ENCODE measurements around the gene CPNE4.

CPNE4 gene

GRCh38 chr3:131535131-131535530 is 499.7 kb downstream of the CPNE4 start:
- Histone ChIP-seq H3K9me3 (ENCODE audit: low read length) (0 out of 2 replicates have a peak, but pooled peaks cover 3% of the 10 kb centered on the region), H3F3A (ENCODE audit: insufficient read depth, low read length) (no peaks in the 10 kb centered on the region), H3K27ac (ENCODE audit: low read depth, low read length, poor library complexity, severe bottlenecking) (no peak overlapping the region), H3K9me2 (ENCODE audit: low read depth, low read length) (no peaks in the 10 kb centered on the region), H3K4me1 (ENCODE audit: insufficient read depth, low read length, severe bottlenecking) (no peaks in the 10 kb centered on the region), H4K20me1 (ENCODE audit: insufficient read depth, low read length) (no peaks in the 10 kb centered on the region), H3K27me3 (ENCODE audit: insufficient read depth, low read length) (peaks cover 5% of the 10 kb centered on the region; the same call in 1 of the 2 replicates), H3K4me2 (ENCODE audit: low read length) (no peak overlapping the region), H3K36me3 (ENCODE audit: insufficient read depth, low read length) (no peaks in the 10 kb centered on the region), H3K79me2 (ENCODE audit: insufficient read depth, low read length) (no peaks in the 10 kb centered on the region), H3K9ac (ENCODE audit: low read length) (no peak overlapping the region), H3K4me3 (ENCODE audit: low read depth, low read length, poor library complexity, severe bottlenecking) (no peak overlapping the region), H2AFZ (ENCODE audit: low read length) (no peak overlapping the region)
- TF ChIP-seq CTCF (IDR thresholded peaks at IDR 0.05; ENCODE audit: low read length) (no peak), EZH2 (IDR thresholded peaks at IDR 0.05; ENCODE audit: borderline replicate concordance, low read length) (no peak)

GRCh38 chr3:131532645-131533044 is 502.2 kb downstream of the CPNE4 start:
- no peaks in the 10 kb centered on the region for H3K36me3 ChIP-seq (ENCODE audit: insufficient read depth, low read length)
- no peaks in the 10 kb centered on the region for H3K4me1 ChIP-seq (ENCODE audit: insufficient read depth, low read length, severe bottlenecking)
- 0 out of 2 replicates have a peak, but pooled peaks cover 3% of the 10 kb centered on the region for H3K9me3 ChIP-seq (ENCODE audit: low read length)
- peaks cover 11% of the 10 kb centered on the region; the same call in 1 of the 2 replicates for H3K27me3 ChIP-seq (ENCODE audit: insufficient read depth, low read length)
- no peak overlapping the region for H3K4me2 ChIP-seq (ENCODE audit: low read length)
- H4K20me1 ChIP-seq (ENCODE audit: insufficient read depth, low read length), result no peaks in the 10 kb centered on the region
- H3K27ac ChIP-seq (ENCODE audit: low read depth, low read length, poor library complexity, severe bottlenecking), result no peak overlapping the region
- no peaks in the 10 kb centered on the region for H3F3A ChIP-seq (ENCODE audit: insufficient read depth, low read length)
- H2AFZ ChIP-seq (ENCODE audit: low read length), result no peak overlapping the region
- no peaks in the 10 kb centered on the region for H3K9me2 ChIP-seq (ENCODE audit: low read depth, low read length)
- TF ChIP-seq CTCF (IDR thresholded peaks at IDR 0.05; ENCODE audit: low read length), result no peak
- TF ChIP-seq EZH2 (IDR thresholded peaks at IDR 0.05; ENCODE audit: borderline replicate concordance, low read length), result no peak
- no peak overlapping the region for H3K9ac ChIP-seq (ENCODE audit: low read length)
- no peaks in the 10 kb centered on the region for H3K79me2 ChIP-seq (ENCODE audit: insufficient read depth, low read length)
- H3K4me3 ChIP-seq (ENCODE audit: low read depth, low read length, poor library complexity, severe bottlenecking), result no peak overlapping the region

GRCh38 chr3:131530843-131531242 is 504.0 kb downstream of the CPNE4 start:
- Histone ChIP-seq H3F3A (ENCODE audit: insufficient read depth, low read length) (no peaks in the 10 kb centered on the region), H3K79me2 (ENCODE audit: insufficient read depth, low read length) (no peaks in the 10 kb centered on the region), H3K4me1 (ENCODE audit: insufficient read depth, low read length, severe bottlenecking) (no peaks in the 10 kb centered on the region), H4K20me1 (ENCODE audit: insufficient read depth, low read length) (no peaks in the 10 kb centered on the region), H3K9ac (ENCODE audit: low read length) (no peak overlapping the region), H3K27ac (ENCODE audit: low read depth, low read length, poor library complexity, severe bottlenecking) (no peak overlapping the region), H3K4me2 (ENCODE audit: low read length) (no peak overlapping the region), H3K4me3 (ENCODE audit: low read depth, low read length, poor library complexity, severe bottlenecking) (no peak overlapping the region), H3K9me2 (ENCODE audit: low read depth, low read length) (no peaks in the 10 kb centered on the region), H3K36me3 (ENCODE audit: insufficient read depth, low read length) (no peaks in the 10 kb centered on the region), H3K27me3 (ENCODE audit: insufficient read depth, low read length) (peaks cover 17% of the 10 kb centered on the region; the same call in 1 of the 2 replicates), H3K9me3 (ENCODE audit: low read length) (0 out of 2 replicates have a peak, but pooled peaks cover 3% of the 10 kb centered on the region), H2AFZ (ENCODE audit: low read length) (no peak overlapping the region)
- TF ChIP-seq CTCF (IDR thresholded peaks at IDR 0.05; ENCODE audit: low read length) (no peak), EZH2 (IDR thresholded peaks at IDR 0.05; ENCODE audit: borderline replicate concordance, low read length) (no peak)

Measured in OCI-LY1 (cell line).